Measurements from ENCODE around the gene RPL22. TPM values are rescaled to one million over a fixed set of nuclear protein-coding genes. Genes with fewer than 3 reads are reported as not detected.

Gene RPL22
- total and polyA plus RNA-seq, 10 donors = 106 to 1,105 (median 369) TPM

DNA sequence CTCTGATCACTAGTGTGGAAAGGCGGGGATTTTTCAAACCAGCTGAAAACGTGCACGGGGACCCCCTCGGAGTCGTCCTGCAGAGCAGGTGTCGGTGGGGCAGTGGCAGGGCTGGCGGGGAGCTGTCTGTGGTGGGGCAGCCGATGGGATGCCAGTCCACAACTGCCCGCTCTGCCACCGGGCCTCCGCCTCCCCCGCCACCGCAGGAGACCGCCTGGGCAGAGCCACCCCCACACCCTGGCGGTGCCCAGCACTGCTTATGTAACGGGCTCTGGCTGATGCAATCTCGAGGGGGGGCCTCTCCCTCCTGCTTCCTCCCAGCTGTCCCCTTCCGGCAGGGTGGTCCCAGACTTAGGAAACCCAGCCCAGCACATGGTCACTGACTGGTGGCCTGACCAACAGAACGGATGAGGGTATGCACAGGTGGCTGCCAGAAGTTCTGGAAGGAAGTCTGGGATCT, 28.6 kb downstream of the RPL22 start:
- no peak overlapping the region for H3K27ac ChIP-seq
- no peak for DNase-seq
- no peaks in the 10 kb centered on the region for H3K9me3 ChIP-seq
- no peaks in the 10 kb centered on the region for H3K36me3 ChIP-seq
- peaks cover 0 to 89% (median 20%) of the 10 kb centered on the region in 7 donors for H3K27me3 ChIP-seq (replicated peaks in 1 of 7)
- H3K4me1 ChIP-seq = peaks cover 0 to 17% (median 3%) of the 10 kb centered on the region in 6 donors
- TF ChIP-seq POLR2A (IDR thresholded peaks at IDR 0.05) (no peak), POLR2AphosphoS5 (IDR thresholded peaks at IDR 0.05) (no peak)
- TF ChIP-seq, protein P1, sequence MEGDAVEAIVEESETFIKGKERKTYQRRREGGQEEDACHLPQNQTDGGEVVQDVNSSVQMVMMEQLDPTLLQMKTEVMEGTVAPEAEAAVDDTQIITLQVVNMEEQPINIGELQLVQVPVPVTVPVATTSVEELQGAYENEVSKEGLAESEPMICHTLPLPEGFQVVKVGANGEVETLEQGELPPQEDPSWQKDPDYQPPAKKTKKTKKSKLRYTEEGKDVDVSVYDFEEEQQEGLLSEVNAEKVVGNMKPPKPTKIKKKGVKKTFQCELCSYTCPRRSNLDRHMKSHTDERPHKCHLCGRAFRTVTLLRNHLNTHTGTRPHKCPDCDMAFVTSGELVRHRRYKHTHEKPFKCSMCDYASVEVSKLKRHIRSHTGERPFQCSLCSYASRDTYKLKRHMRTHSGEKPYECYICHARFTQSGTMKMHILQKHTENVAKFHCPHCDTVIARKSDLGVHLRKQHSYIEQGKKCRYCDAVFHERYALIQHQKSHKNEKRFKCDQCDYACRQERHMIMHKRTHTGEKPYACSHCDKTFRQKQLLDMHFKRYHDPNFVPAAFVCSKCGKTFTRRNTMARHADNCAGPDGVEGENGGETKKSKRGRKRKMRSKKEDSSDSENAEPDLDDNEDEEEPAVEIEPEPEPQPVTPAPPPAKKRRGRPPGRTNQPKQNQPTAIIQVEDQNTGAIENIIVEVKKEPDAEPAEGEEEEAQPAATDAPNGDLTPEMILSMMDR (IDR thresholded peaks at IDR 0.05 in 8 of 11, conservative IDR thresholded peaks at IDR 0.05 in 3 of 11) = no peak
- intact Hi-C loops (cut with DNase I; ENCODE audit: low total_unique reads) = no loop called here
- 40 to 65% (median 49%) methylated on average over 8 to 19 of the region's 19 CpGs for WGBS, 5 donors
- no peak overlapping the region for H3K4me3 ChIP-seq

DNA sequence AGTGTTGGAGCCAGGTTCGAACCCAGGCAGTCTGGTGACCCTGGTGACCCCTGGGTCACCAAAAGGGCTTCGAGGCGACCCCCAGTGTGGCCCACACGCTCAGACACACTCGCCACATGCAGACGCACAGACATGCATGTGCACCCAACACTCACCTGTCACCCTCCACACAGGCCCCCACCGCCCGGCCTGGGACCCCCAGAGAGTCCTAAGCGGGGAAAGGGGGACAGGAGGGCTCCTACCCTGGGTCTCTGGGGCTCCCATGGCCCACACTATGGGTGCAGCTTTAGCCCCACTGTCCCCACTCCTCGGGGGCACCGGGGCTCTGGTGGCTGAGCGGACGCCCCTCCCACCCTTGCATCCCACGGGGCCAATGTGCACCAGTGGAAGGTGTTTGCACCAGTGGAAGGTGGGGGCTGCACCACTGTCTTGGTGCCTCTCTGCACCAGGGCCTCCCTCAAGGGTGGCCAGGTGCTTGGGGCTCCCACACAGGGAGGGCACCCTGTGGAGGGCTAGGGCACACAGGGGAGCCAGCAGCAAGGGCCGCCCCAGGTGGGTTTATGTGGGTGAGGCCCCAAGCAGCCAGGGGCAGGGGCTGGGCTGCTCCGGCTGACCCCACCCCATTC, 29.2 kb downstream of the RPL22 start:
- 62 to 86% (median 81%) methylated on average over 8 to 16 of the region's 16 CpGs for WGBS, 5 donors
- H3K27ac ChIP-seq = no peak overlapping the region
- H3K4me1 ChIP-seq = peaks cover 0 to 17% (median 3%) of the 10 kb centered on the region in 6 donors
- no peak for DNase-seq
- H3K4me3 ChIP-seq = no peak overlapping the region
- peaks cover 0 to 89% (median 20%) of the 10 kb centered on the region in 7 donors for H3K27me3 ChIP-seq (replicated peaks in 1 of 7)
- intact Hi-C loops (cut with DNase I; ENCODE audit: low total_unique reads) = no loop called here
- no peaks in the 10 kb centered on the region for H3K36me3 ChIP-seq
- no peaks in the 10 kb centered on the region for H3K9me3 ChIP-seq
- TF ChIP-seq, protein P1 (IDR thresholded peaks at IDR 0.05 in 8 of 11, conservative IDR thresholded peaks at IDR 0.05 in 3 of 11) = no peak
- TF ChIP-seq POLR2AphosphoS5 (IDR thresholded peaks at IDR 0.05) (no peak), POLR2A (IDR thresholded peaks at IDR 0.05) (no peak)

DNA sequence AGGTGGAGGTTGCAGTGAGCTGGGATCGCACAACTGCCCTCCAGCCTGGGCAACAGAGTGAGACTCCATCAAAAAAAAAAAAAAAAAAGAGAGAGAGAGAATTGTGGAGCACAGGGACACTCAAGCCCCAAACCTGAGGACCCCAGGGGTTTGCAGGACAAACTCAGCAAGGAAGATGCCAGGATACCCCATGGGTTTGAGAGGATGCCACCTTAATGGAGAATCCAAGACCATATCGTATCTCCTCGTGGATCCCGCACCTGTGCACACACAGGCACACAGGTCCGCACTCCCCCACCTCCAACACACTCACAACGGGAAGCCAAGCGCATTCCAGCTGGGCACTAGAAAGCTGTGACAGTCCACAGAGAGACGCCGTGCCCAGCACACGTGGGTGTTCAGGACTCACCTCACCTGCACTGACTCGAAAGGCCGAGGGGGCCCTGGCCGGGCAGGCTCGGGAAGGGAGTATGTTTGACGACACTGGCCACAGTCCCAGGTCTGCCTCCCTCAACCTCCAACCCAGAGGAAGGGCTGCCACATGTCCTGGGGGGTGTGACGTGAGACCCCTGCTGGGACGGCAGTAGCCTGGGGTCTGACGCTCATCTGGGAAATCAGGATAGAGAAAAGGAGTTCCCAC, 30.3 kb downstream of the RPL22 start:
- Histone ChIP-seq H3K36me3 (no peaks in the 10 kb centered on the region), H3K4me1 (peaks cover 0 to 17% (median 3%) of the 10 kb centered on the region in 6 donors), H3K27me3 (replicated peaks in 1 of 7) (peaks cover 0 to 90% (median 20%) of the 10 kb centered on the region in 7 donors), H3K27ac (no peak overlapping the region), H3K9me3 (no peaks in the 10 kb centered on the region), H3K4me3 (no peak overlapping the region)
- no peak for TF ChIP-seq POLR2AphosphoS5 (IDR thresholded peaks at IDR 0.05)
- no peak for TF ChIP-seq POLR2A (IDR thresholded peaks at IDR 0.05)
- TF ChIP-seq, protein P1 (IDR thresholded peaks at IDR 0.05 in 8 of 11, conservative IDR thresholded peaks at IDR 0.05 in 3 of 11) = no peak
- DNase-seq = no peak
- intact Hi-C loops (cut with DNase I; ENCODE audit: low total_unique reads) = no loop called here
- 81 to 82% (median 82%) methylated on average over 15 to 18 of the region's 18 CpGs for WGBS, 5 donors

Measured in spleen (tissue), 11 donors.